ENCODE measurements around the gene CASQ2. TPM values are rescaled to one million over a fixed set of nuclear protein-coding genes. Genes with fewer than 3 reads are reported as not detected.

The CASQ2 gene
- total RNA-seq, 1 donor from 2014 or later: not detected

DNA sequence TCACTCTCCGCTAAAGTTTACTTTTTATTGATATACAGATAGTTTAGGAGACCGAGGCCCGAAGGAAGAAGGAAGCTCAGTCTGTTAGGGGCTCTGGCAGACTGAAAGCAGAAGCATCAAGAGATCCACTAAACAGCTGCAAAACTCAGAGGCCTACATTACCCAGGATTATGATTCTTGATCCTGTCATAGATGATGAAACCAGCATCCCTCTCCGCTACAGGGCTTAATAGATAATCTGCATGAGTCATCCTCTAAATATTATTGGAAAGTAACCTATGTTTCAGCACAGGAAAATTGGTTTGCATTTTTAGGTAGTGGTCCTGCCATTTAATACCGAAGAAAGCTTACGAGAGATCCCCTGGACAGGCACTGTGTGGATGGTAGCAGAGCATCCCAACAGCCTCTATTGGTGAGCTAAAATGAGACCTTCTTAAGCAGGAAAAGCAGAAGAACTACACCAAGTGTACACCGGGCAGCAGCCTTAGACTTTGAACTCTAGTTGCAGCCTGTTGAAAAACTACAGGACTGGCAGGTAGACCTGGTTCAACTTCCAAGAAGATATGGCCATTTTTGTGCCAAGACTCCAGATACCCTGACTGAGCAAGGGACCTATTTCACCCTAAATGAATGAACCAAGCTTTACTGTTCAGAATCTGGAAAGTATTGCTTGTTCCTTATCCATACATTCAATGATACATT is 6.8 kb downstream of the CASQ2 start:
- DNase-seq (ENCODE audit: low spot score): no peak
- H3K27ac Mint-ChIP-seq (ENCODE audit: unreplicated experiment): no peak overlapping the region
- H3K9me3 Mint-ChIP-seq (ENCODE audit: low read depth): peaks cover 7% of the 10 kb centered on the region
- peaks cover 6% of the 10 kb centered on the region for H3K27me3 Mint-ChIP-seq (ENCODE audit: low read depth)
- TF ChIP-seq, protein P1, sequence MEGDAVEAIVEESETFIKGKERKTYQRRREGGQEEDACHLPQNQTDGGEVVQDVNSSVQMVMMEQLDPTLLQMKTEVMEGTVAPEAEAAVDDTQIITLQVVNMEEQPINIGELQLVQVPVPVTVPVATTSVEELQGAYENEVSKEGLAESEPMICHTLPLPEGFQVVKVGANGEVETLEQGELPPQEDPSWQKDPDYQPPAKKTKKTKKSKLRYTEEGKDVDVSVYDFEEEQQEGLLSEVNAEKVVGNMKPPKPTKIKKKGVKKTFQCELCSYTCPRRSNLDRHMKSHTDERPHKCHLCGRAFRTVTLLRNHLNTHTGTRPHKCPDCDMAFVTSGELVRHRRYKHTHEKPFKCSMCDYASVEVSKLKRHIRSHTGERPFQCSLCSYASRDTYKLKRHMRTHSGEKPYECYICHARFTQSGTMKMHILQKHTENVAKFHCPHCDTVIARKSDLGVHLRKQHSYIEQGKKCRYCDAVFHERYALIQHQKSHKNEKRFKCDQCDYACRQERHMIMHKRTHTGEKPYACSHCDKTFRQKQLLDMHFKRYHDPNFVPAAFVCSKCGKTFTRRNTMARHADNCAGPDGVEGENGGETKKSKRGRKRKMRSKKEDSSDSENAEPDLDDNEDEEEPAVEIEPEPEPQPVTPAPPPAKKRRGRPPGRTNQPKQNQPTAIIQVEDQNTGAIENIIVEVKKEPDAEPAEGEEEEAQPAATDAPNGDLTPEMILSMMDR (IDR thresholded peaks at IDR 0.05): no peak
- peaks cover 3% of the 10 kb centered on the region for H3K36me3 Mint-ChIP-seq (ENCODE audit: low read depth)
- peaks cover 15% of the 10 kb centered on the region for H3K4me1 Mint-ChIP-seq (ENCODE audit: low read depth)
- no peak overlapping the region for H3K4me3 Mint-ChIP-seq (ENCODE audit: unreplicated experiment)

DNA sequence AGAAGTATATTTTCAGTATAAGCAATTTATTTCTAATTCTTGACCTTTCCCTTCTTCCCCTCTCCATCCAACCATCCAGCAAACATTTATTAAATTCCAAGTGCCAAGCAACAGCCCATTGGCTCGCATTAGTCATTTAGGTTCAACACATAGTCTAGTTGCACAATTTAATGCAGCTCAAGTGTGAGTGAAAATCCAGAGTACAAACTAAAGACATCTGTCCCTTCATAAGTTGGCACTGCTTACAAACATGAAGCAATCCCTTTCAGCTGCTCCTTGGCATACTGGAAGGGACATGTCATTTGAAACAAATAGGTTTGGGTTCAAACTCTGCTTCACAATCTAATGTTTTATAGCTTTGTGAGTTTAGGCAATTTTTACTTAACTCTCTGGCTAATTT is 10.7 kb downstream of the CASQ2 start:
- TF ChIP-seq, protein P1 (IDR thresholded peaks at IDR 0.05): no peak
- Mint-ChIP-seq H3K27ac (ENCODE audit: unreplicated experiment) (no peak overlapping the region), H3K27me3 (ENCODE audit: low read depth) (peaks cover 7% of the 10 kb centered on the region), H3K4me3 (ENCODE audit: unreplicated experiment) (no peak overlapping the region), H3K9me3 (ENCODE audit: low read depth) (peaks cover 7% of the 10 kb centered on the region), H3K36me3 (ENCODE audit: low read depth) (peaks cover 3% of the 10 kb centered on the region), H3K4me1 (ENCODE audit: low read depth) (peaks cover 31% of the 10 kb centered on the region)
- DNase-seq (ENCODE audit: low spot score): no peak

DNA sequence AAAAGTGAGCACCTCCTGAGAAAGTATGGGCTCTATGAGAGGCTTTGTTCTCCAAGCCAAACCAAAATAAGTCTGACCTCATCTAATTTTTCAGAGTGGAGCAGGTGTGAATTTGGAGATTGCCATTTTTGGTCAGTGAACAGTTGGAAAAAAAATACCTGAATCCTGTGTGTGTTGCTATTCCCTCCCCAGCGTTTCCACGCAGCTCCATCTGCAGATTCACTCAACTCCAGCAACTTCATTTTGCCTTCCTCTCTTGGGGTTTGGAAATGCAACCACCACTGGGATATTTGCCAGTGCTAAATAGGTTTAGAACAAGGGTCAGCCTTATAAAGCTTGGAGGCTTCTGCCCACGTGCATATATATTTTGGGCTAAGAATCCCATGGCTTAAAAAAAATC is 11.2 kb downstream of the CASQ2 start:
- Mint-ChIP-seq H3K27me3 (ENCODE audit: low read depth) (peaks cover 11% of the 10 kb centered on the region), H3K27ac (ENCODE audit: unreplicated experiment) (no peak overlapping the region), H3K9me3 (ENCODE audit: low read depth) (peaks cover 7% of the 10 kb centered on the region), H3K4me1 (ENCODE audit: low read depth) (peaks cover 31% of the 10 kb centered on the region), H3K4me3 (ENCODE audit: unreplicated experiment) (no peak overlapping the region), H3K36me3 (ENCODE audit: low read depth) (peaks cover 5% of the 10 kb centered on the region)
- TF ChIP-seq, protein P1 (IDR thresholded peaks at IDR 0.05): no peak
- no peak for DNase-seq (ENCODE audit: low spot score)

DNA sequence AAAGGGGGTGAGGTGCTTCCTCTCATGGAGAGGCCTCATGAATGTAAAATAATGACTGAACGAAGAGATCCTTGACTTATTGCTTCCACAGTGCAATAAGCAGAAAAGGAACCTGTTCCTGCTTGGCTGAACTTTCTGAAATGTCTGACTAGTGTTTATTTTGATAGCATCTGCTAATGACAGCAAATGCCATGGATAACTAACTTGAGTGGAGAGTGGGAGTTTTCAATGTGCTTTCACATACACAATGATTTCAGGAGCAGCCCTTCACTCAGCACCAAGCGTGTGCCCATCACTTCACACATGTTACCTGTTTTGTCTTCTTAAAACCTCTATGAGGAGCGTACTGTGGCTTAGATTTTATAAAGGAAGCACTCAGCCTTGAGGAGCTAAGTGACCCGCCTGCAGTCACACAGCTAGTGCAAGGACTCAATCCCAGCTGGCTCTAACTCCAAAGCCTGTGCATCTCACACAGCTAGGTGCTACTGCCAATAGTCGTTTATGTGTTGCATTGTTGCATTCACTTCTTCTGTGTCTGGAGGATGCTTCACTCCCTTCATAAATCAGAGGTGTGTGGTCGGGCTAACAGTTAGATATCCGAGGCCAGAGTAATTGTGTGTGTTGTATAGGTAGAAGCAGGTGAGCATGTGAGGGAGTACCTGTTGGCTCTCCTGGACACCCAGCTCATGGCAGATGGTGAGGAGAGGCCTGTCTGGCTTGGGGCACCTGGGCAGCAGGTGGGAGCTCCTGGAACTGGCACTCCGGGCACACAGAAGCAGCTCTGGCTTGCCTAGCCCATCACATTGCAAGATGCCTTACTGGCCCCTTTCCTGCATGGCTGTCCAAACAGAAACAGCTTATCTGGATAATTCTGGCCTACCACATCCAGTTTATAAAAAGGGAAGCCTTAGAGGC is 12.8 kb downstream of the CASQ2 start:
- DNase-seq (ENCODE audit: low spot score): no peak
- peak overlapping the region; percentile 78 for H3K27ac Mint-ChIP-seq (ENCODE audit: unreplicated experiment)
- TF ChIP-seq, protein P1 (IDR thresholded peaks at IDR 0.05): no peak
- H3K36me3 Mint-ChIP-seq (ENCODE audit: low read depth): peaks cover 5% of the 10 kb centered on the region
- H3K4me1 Mint-ChIP-seq (ENCODE audit: low read depth): peaks cover 31% of the 10 kb centered on the region
- H3K4me3 Mint-ChIP-seq (ENCODE audit: unreplicated experiment): no peak overlapping the region
- peaks cover 7% of the 10 kb centered on the region for H3K9me3 Mint-ChIP-seq (ENCODE audit: low read depth)
- peaks cover 11% of the 10 kb centered on the region for H3K27me3 Mint-ChIP-seq (ENCODE audit: low read depth)

DNA sequence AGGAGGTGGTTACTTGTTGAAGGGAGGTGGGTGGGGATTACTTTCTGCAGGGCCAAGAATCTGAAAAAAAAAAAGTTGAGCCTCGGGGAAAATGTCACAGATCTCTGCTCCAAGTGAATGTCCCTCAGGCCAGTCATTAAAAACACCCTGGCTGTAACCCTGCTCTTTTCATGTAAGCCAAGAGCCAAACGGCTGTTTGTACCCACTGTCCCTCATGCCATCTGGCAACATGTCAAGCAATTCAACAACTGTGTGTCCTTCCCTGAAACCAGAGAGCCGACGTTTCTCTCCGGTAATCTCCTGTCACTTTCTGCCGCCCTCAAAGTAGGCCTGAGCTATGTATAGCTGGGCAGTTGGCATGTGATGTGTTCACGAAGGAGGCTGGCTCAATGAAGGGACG is 14.7 kb downstream of the CASQ2 start:
- TF ChIP-seq, protein P1 (IDR thresholded peaks at IDR 0.05): no peak
- Mint-ChIP-seq H3K4me1 (ENCODE audit: low read depth) (peaks cover 31% of the 10 kb centered on the region), H3K36me3 (ENCODE audit: low read depth) (peaks cover 2% of the 10 kb centered on the region), H3K27me3 (ENCODE audit: low read depth) (peaks cover 11% of the 10 kb centered on the region), H3K27ac (ENCODE audit: unreplicated experiment) (no peak overlapping the region), H3K4me3 (ENCODE audit: unreplicated experiment) (no peak overlapping the region), H3K9me3 (ENCODE audit: low read depth) (no peaks in the 10 kb centered on the region)
- no peak for DNase-seq (ENCODE audit: low spot score)
